Mesenchymal stem cell (in vitro differentiated cells and primary cell): ENCODE measurements around the gene NRP2.
A peak's percentile ranks its signal among the peaks of the same experiment; 100 is the strongest.

ENCODE experiments used
- DNase-seq: peaks from one replicate; pipeline ENCODE4 v3.0.0-alpha.2; 2013
- H2AFZ ChIP-seq: one replicate; pipeline ENCODE4 v1.6.1; 2013; ENCODE audit warnings: low read depth, mild to moderate bottlenecking, control low read depth, inconsistent platforms, low read length, moderate library complexity
- H2AK5ac ChIP-seq: 2 replicates; pipeline ENCODE4 v1.6.1; 2013; ENCODE audit warnings: low read length, moderate library complexity, mild to moderate bottlenecking, inconsistent platforms; ENCODE audit not compliant: severe bottlenecking
- H2BK120ac ChIP-seq: one replicate; pipeline ENCODE4 v1.6.1; 2013; ENCODE audit warnings: low read depth, mild to moderate bottlenecking, inconsistent platforms, low read length, moderate library complexity
- H2BK12ac ChIP-seq, 2 experiments: one replicate each; pipeline ENCODE4 v1.6.1; 2013; ENCODE audit warnings: inconsistent platforms in 2 of 2, low read length in 2 of 2, mild to moderate bottlenecking in 2 of 2, moderate library complexity in 2 of 2, control low read depth in 1 of 2
- H2BK15ac ChIP-seq: one replicate; pipeline ENCODE4 v1.6.1; 2013; ENCODE audit warnings: mild to moderate bottlenecking, low read depth, inconsistent platforms; ENCODE audit not compliant: poor library complexity, severe bottlenecking
- H2BK5ac ChIP-seq: 2 replicates; pipeline ENCODE4 v1.6.1; 2013; ENCODE audit warnings: low read depth, mild to moderate bottlenecking, low read length, control low read depth, inconsistent platforms; ENCODE audit not compliant: poor library complexity, severe bottlenecking
- H3K14ac ChIP-seq, 2 experiments: one replicate each; pipeline ENCODE4 v1.6.1; 2013; ENCODE audit warnings: inconsistent platforms in 2 of 2, low read length in 2 of 2, control low read depth in 1 of 2, mild to moderate bottlenecking in 1 of 2, moderate library complexity in 1 of 2
- H3K18ac ChIP-seq, 2 experiments: one replicate each; pipeline ENCODE4 v1.6.1; 2013; ENCODE audit warnings: inconsistent platforms in 2 of 2, low read length in 2 of 2, control low read depth in 1 of 2, low read depth in 1 of 2, mild to moderate bottlenecking in 1 of 2
- H3K23ac ChIP-seq, 2 experiments: one replicate each; pipeline ENCODE4 v1.6.1; 2013; ENCODE audit warnings: inconsistent platforms in 2 of 2, low read length in 2 of 2, mild to moderate bottlenecking in 2 of 2, moderate library complexity in 2 of 2, control low read depth in 1 of 2
- H3K27ac ChIP-seq: 2 replicates; pipeline ENCODE4 v1.5.1; 2013; ENCODE audit warnings: mild to moderate bottlenecking, moderate library complexity, low read length, control low read depth, inconsistent platforms; ENCODE audit not compliant: poor library complexity, severe bottlenecking
- H3K27me3 ChIP-seq, 2 experiments: 2 replicates each; pipeline versions ENCODE4 v1.6.1 to v1.7.0; 2013; ENCODE audit warnings: low read length in 2 of 2, mild to moderate bottlenecking in 2 of 2, moderate library complexity in 2 of 2, control low read depth in 1 of 2, inconsistent platforms in 1 of 2; ENCODE audit not compliant: control insufficient read depth in 1 of 2, insufficient read depth in 1 of 2
- H3K36me3 ChIP-seq, 2 experiments: 2 replicates each; pipeline versions ENCODE4 v1.6.1 to v1.7.0; 2013; ENCODE audit warnings: low read length in 2 of 2, control low read depth in 1 of 2, inconsistent platforms in 1 of 2, low read depth in 1 of 2, mild to moderate bottlenecking in 1 of 2; ENCODE audit not compliant: insufficient read depth in 2 of 2, control insufficient read depth in 1 of 2
- H3K4ac ChIP-seq, 2 experiments: one replicate each; pipeline ENCODE4 v1.6.1; 2013; ENCODE audit warnings: inconsistent platforms in 2 of 2, low read length in 2 of 2, mild to moderate bottlenecking in 2 of 2, moderate library complexity in 2 of 2, control low read depth in 1 of 2, low read depth in 1 of 2
- H3K4me1 ChIP-seq: 2 replicates; pipeline ENCODE4 v1.6.1; 2013; ENCODE audit warnings: low read depth, low read length, control low read depth; ENCODE audit not compliant: control insufficient read depth, insufficient read depth
- H3K4me2 ChIP-seq: 2 replicates; pipeline ENCODE4 v1.6.1; 2013; ENCODE audit warnings: low read length, mild to moderate bottlenecking, inconsistent platforms; ENCODE audit not compliant: poor library complexity, severe bottlenecking
- H3K4me3 ChIP-seq, 2 experiments: 2 replicates each; pipeline versions ENCODE4 v1.5.1 to v1.7.0; 2013; ENCODE audit warnings: low read length in 2 of 2, mild to moderate bottlenecking in 2 of 2, control low read depth in 1 of 2, low read depth in 1 of 2; ENCODE audit not compliant: insufficient read depth in 1 of 2
- H3K79me1 ChIP-seq: replicated peaks from 2 replicates; pipeline ENCODE4 v1.6.1; 2013; ENCODE audit warnings: mild to moderate bottlenecking, control low read depth, low read length, inconsistent platforms; ENCODE audit not compliant: poor library complexity, severe bottlenecking
- H3K9ac ChIP-seq: 2 replicates; pipeline ENCODE4 v1.7.0; 2013; ENCODE audit warnings: mild to moderate bottlenecking, low read length, moderate library complexity
- H3K9me3 ChIP-seq: 2 replicates; pipeline ENCODE4 v1.7.0; 2013; ENCODE audit warnings: mild to moderate bottlenecking, low read length; ENCODE audit not compliant: control insufficient read depth
- H4K8ac ChIP-seq: one replicate; pipeline ENCODE4 v1.6.1; 2013; ENCODE audit warnings: inconsistent platforms, mild to moderate bottlenecking, low read length, moderate library complexity
- H4K91ac ChIP-seq: one replicate; pipeline ENCODE4 v1.6.1; 2013; ENCODE audit warnings: mild to moderate bottlenecking, low read length, inconsistent platforms
- WGBS: methylation state at CpG from one replicate; pipeline ENCODE4 v1.1.7; 2013; ENCODE audit warnings: mixed read lengths; 5-methylcytosine and 5-hydroxymethylcytosine counted together

Gene NRP2

GRCh38 chr2:205814039-205814364 lies 131.7 kb downstream of the NRP2 start:
- no peak overlapping the region for H3K4me3 ChIP-seq
- no peak overlapping the region for H3K9ac ChIP-seq
- H3K4ac ChIP-seq, result no peak overlapping the region
- no peak overlapping the region for H3K4me2 ChIP-seq
- 75% methylated on average over 1 of the region's 1 CpG for WGBS
- no peak overlapping the region for H4K8ac ChIP-seq
- H3K36me3 ChIP-seq, result no peaks in the 10 kb centered on the region
- H3K9me3 ChIP-seq, result no peaks in the 10 kb centered on the region
- H3K14ac ChIP-seq, result no peak overlapping the region
- no peak overlapping the region for H2AFZ ChIP-seq
- no peak overlapping the region for H3K27ac ChIP-seq
- H2BK15ac ChIP-seq, result no peak overlapping the region
- no peaks in the 10 kb centered on the region for H3K79me1 ChIP-seq
- peaks cover 11 to 13% of the 10 kb centered on the region in 2 experiments for H3K27me3 ChIP-seq
- no peak overlapping the region for H3K18ac ChIP-seq
- H2BK12ac ChIP-seq, result no peak overlapping the region
- H2BK5ac ChIP-seq, result no peak overlapping the region
- H2BK120ac ChIP-seq, result no peak overlapping the region
- H3K4me1 ChIP-seq, result no peaks in the 10 kb centered on the region
- H4K91ac ChIP-seq, result no peak overlapping the region
- H3K23ac ChIP-seq, result no peak overlapping the region
- DNase-seq, result no peak
- no peak overlapping the region for H2AK5ac ChIP-seq

DNA sequence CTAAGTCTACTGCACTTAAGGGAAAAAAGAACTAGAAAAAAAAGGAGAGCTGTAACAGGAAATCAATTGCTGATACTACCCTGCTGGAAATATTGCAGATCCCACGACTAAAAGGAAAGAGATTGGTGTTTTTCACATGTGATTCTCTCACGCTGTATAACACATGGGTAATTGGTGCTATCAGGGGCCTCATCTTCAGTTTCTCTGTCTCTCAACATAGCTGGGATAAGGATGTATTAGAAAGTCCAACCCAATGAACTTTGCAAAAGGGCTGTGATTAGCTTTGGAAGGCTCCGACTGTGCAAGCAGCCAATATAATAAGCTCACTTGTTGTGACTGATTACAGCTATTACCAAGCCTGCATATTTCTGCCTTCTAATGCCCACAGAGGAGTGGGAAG lies 133.4 kb downstream of the NRP2 start:
- H3K27ac ChIP-seq, result no peak overlapping the region
- H3K9me3 ChIP-seq, result no peaks in the 10 kb centered on the region
- H3K4me2 ChIP-seq, result no peak overlapping the region
- no peak overlapping the region for H3K23ac ChIP-seq
- H3K27me3 ChIP-seq, result peaks cover 11 to 13% of the 10 kb centered on the region in 2 experiments
- no peaks in the 10 kb centered on the region for H3K36me3 ChIP-seq
- no peak overlapping the region for H3K14ac ChIP-seq
- H4K8ac ChIP-seq, result no peak overlapping the region
- H3K79me1 ChIP-seq, result no peaks in the 10 kb centered on the region
- H3K4ac ChIP-seq, result no peak overlapping the region
- H2BK12ac ChIP-seq, result no peak overlapping the region
- DNase-seq, result no peak
- WGBS, result 80% methylated on average over 3 of the region's 3 CpGs
- H3K9ac ChIP-seq, result no peak overlapping the region
- no peak overlapping the region for H2BK120ac ChIP-seq
- no peak overlapping the region for H3K18ac ChIP-seq
- H4K91ac ChIP-seq, result no peak overlapping the region
- no peak overlapping the region for H3K4me3 ChIP-seq
- H2AK5ac ChIP-seq, result no peak overlapping the region
- no peaks in the 10 kb centered on the region for H3K4me1 ChIP-seq
- no peak overlapping the region for H2BK5ac ChIP-seq
- H2BK15ac ChIP-seq, result no peak overlapping the region
- no peak overlapping the region for H2AFZ ChIP-seq

DNA sequence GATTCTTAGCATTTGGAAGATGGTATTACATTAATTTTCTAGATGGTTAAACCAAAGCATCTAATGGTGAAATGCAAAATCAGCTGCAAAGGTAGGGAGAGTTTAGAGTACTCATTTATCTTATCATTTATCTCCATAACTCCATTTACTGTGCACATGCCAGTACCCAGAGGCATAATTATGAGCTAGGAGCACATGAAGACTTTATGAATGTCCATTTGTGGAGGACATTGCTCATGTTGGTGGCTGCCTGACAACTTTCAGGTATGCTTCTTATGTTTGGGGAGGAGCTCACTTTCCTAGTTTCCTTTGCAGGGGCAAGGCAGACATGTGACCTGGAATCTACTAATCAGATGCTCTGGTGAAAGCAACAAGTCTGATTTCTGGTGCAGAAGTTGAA lies 134.0 kb downstream of the NRP2 start:
- Histone ChIP-seq H3K14ac (no peak overlapping the region), H2BK15ac (no peak overlapping the region), H3K23ac (no peak overlapping the region), H2AFZ (no peak overlapping the region), H3K36me3 (no peaks in the 10 kb centered on the region), H3K18ac (no peak overlapping the region), H3K27me3 (peaks cover 11 to 13% of the 10 kb centered on the region in 2 experiments), H3K79me1 (no peaks in the 10 kb centered on the region), H2BK120ac (no peak overlapping the region), H2BK12ac (no peak overlapping the region), H2AK5ac (no peak overlapping the region), H3K4me2 (no peak overlapping the region), H2BK5ac (no peak overlapping the region), H3K4me3 (no peak overlapping the region), H4K91ac (no peak overlapping the region), H3K9ac (no peak overlapping the region), H3K9me3 (no peaks in the 10 kb centered on the region), H4K8ac (no peak overlapping the region), H3K4me1 (no peaks in the 10 kb centered on the region), H3K27ac (no peak overlapping the region), H3K4ac (no peak overlapping the region)
- no peak for DNase-seq

DNA sequence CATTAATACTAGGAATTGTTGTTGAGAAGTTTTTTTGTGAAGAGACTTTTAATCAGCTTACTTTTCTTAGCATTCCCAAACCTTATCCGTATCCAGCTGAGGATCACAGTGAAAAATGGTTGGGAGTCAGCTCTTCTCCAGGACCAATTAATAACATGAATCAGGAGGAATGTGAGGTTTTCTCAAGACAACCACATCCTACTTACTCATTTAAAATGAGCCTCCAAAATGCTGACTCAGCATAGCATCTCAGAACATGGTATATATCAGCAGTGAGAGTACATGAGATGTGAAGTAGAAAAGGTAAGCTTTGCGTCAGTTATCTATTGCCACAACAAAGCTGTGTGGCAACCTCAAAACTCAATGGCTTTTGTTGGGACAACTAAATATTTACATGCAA lies 140.3 kb downstream of the NRP2 start:
- 84% methylated on average over 2 of the region's 2 CpGs for WGBS
- H4K91ac ChIP-seq, result no peak overlapping the region
- no peaks in the 10 kb centered on the region for H3K9me3 ChIP-seq
- peaks cover 0 to 11% of the 10 kb centered on the region in 2 experiments for H3K27me3 ChIP-seq
- H2BK12ac ChIP-seq, result no peak overlapping the region
- no peak overlapping the region for H2AFZ ChIP-seq
- H2BK120ac ChIP-seq, result no peak overlapping the region
- no peak overlapping the region for H4K8ac ChIP-seq
- no peak overlapping the region for H3K14ac ChIP-seq
- H3K18ac ChIP-seq, result no peak overlapping the region
- peak; percentile 48 for DNase-seq
- no peak overlapping the region for H2BK5ac ChIP-seq
- no peak overlapping the region for H3K4me2 ChIP-seq
- H2BK15ac ChIP-seq, result no peak overlapping the region
- H3K9ac ChIP-seq, result no peak overlapping the region
- H3K79me1 ChIP-seq, result no peaks in the 10 kb centered on the region
- H3K4ac ChIP-seq, result no peak overlapping the region
- H2AK5ac ChIP-seq, result no peak overlapping the region
- H3K27ac ChIP-seq, result no peak overlapping the region
- H3K23ac ChIP-seq, result no peak overlapping the region
- no peak overlapping the region for H3K4me3 ChIP-seq
- no peaks in the 10 kb centered on the region for H3K36me3 ChIP-seq
- no peaks in the 10 kb centered on the region for H3K4me1 ChIP-seq
